Endothelial cell of umbilical vein (primary cell): ENCODE measurements around the gene MPST.

Source experiments
- EZH2 ChIP-seq: IDR thresholded peaks from 2 replicates; pipeline ENCODE4 v1.6.1; 2012; ENCODE audit warnings: borderline replicate concordance, low read depth, mild to moderate bottlenecking, moderate library complexity, low read length, inconsistent platforms; ENCODE audit not compliant: severe bottlenecking
- FOS ChIP-seq: IDR thresholded peaks from 2 replicates; pipeline ENCODE4 v1.6.1; 2011; ENCODE audit warnings: mild to moderate bottlenecking, low read length, moderate library complexity, borderline replicate concordance; ENCODE audit not compliant: insufficient read depth
- GATA2 ChIP-seq: IDR thresholded peaks from 2 replicates; pipeline ENCODE4 v1.7.0; 2011; ENCODE audit warnings: low read depth, mild to moderate bottlenecking, moderate library complexity, mixed read lengths, low read length; ENCODE audit not compliant: insufficient read length, insufficient read depth
- JUN ChIP-seq: IDR thresholded peaks from 2 replicates; pipeline ENCODE4 v1.6.1; 2011; ENCODE audit warnings: borderline replicate concordance, low read depth; ENCODE audit not compliant: insufficient read length, insufficient read depth
- MYC ChIP-seq: IDR thresholded peaks from one replicate; pipeline ENCODE4 v1.6.1; 2011; ENCODE audit warnings: mild to moderate bottlenecking, low read depth, low read length
- POLR2A ChIP-seq: IDR thresholded peaks from 2 replicates; pipeline ENCODE4 v1.6.1; 2012; ENCODE audit warnings: low read depth, mild to moderate bottlenecking, control low read depth, low read length
- POLR2AphosphoS5 ChIP-seq: IDR thresholded peaks from 2 replicates; pipeline ENCODE4 v1.6.1; 2012; ENCODE audit warnings: low read depth, mild to moderate bottlenecking, control low read depth, low read length, moderate library complexity; ENCODE audit not compliant: insufficient read depth
- TF ChIP-seq, protein P1 (sequence below), 2 donors: IDR thresholded peaks; 1 replicate in 1 of 2; 2 replicates in 1 of 2; pipeline ENCODE4 v1.5.1; 2011; ENCODE audit warnings: low read length in 2 of 2, mild to moderate bottlenecking in 2 of 2, moderate library complexity in 2 of 2, control low read depth in 1 of 2, inconsistent platforms in 1 of 2, low read depth in 1 of 2; ENCODE audit not compliant: insufficient read depth in 1 of 2; ENCODE audit errors: extremely low read depth in 1 of 2
- TF ChIP-seq, protein P2 (sequence below): IDR thresholded peaks from 2 replicates; pipeline ENCODE4 v1.6.1; 2011; ENCODE audit not compliant: insufficient read depth, insufficient read length

DNA sequence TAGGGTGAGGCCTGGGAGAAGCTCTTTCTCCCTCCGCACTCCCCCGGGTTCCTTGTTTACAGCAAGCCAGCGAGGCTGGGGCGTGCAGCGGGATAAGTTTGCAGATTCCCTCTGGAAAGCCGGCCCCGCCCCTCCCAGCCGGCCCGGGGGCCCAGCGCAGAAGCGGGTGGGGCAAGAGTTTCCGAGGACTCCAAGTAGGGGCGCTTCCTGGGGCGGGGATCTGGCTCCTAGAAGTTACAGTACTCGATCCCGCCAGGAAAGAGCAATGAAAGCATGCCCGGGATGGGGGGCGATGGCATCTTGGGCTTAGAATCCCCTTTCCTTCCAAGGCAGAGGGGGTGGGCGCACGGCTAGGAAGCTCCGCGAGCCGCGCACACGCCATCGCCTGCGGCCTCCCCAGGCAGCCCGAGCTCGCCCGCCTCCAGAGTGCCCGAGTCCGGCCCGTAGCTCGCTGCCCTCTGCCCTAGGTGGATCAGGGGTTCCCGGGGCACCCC, 680 bp upstream of the MPST start:
- TF ChIP-seq POLR2AphosphoS5 = no peak
- no peak for TF ChIP-seq GATA2
- TF ChIP-seq, protein P1, sequence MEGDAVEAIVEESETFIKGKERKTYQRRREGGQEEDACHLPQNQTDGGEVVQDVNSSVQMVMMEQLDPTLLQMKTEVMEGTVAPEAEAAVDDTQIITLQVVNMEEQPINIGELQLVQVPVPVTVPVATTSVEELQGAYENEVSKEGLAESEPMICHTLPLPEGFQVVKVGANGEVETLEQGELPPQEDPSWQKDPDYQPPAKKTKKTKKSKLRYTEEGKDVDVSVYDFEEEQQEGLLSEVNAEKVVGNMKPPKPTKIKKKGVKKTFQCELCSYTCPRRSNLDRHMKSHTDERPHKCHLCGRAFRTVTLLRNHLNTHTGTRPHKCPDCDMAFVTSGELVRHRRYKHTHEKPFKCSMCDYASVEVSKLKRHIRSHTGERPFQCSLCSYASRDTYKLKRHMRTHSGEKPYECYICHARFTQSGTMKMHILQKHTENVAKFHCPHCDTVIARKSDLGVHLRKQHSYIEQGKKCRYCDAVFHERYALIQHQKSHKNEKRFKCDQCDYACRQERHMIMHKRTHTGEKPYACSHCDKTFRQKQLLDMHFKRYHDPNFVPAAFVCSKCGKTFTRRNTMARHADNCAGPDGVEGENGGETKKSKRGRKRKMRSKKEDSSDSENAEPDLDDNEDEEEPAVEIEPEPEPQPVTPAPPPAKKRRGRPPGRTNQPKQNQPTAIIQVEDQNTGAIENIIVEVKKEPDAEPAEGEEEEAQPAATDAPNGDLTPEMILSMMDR (IDR thresholded peaks at IDR 0.05; ENCODE audit: extremely low read depth in 1 of 2, insufficient read depth in 1 of 2, low read depth in 1 of 2, low read length in 2 of 2) = no peak
- TF ChIP-seq POLR2A = no peak
- TF ChIP-seq, protein P2, sequence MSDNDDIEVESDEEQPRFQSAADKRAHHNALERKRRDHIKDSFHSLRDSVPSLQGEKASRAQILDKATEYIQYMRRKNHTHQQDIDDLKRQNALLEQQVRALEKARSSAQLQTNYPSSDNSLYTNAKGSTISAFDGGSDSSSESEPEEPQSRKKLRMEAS = no peak
- no peak for TF ChIP-seq EZH2
- TF ChIP-seq MYC = no peak
- no peak for TF ChIP-seq FOS
- no peak for TF ChIP-seq JUN
